Activated naive CD4-positive, alpha-beta T cell treated with anti-CD3 and anti-CD28 coated beads, Interleukin-2, amount 50 U/mL, for 72 hours (primary cell): ENCODE measurements around the gene CDC40. TPM values are rescaled to one million over a fixed set of nuclear protein-coding genes. Genes with fewer than 3 reads are reported as not detected.

Experiments used
- ATAC-seq, 2 donors: fragments of 150-1000 bp; cut with Tn5 transposase; 2 replicates each; pipeline ENCODE4 v1.10.0; 2021; ENCODE audit warnings: mild to moderate bottlenecking in 2 of 2, moderate library complexity in 2 of 2
- DNase-seq, 2 donors: peaks; one replicate each; pipeline ENCODE4 v3.0.0; 2021 to 2022; ENCODE audit warnings: low spot score in 2 of 2
- H3K27ac Mint-ChIP-seq, 2 donors: one replicate each; pipeline ENCODE4 v1.8.0; 2022; ENCODE audit warnings: mild to moderate bottlenecking in 2 of 2, mixed read lengths in 2 of 2
- H3K36me3 Mint-ChIP-seq, 2 donors: one replicate each; pipeline ENCODE4 v1.8.0; 2022; ENCODE audit warnings: mixed read lengths in 2 of 2
- H3K9me3 Mint-ChIP-seq, 2 donors: one replicate each; pipeline ENCODE4 v1.8.0; 2022; ENCODE audit warnings: mixed read lengths in 2 of 2
- total RNA-seq, 2 donors: library from RNA; stranded (reverse); gene quantifications; one replicate each; pipeline ENCODE4 v1.2.3, GENCODE V29; 2022

CDC40 gene
- total RNA-seq: 10 to 100 TPM; 26.0 to 40.1 TPM

DNA sequence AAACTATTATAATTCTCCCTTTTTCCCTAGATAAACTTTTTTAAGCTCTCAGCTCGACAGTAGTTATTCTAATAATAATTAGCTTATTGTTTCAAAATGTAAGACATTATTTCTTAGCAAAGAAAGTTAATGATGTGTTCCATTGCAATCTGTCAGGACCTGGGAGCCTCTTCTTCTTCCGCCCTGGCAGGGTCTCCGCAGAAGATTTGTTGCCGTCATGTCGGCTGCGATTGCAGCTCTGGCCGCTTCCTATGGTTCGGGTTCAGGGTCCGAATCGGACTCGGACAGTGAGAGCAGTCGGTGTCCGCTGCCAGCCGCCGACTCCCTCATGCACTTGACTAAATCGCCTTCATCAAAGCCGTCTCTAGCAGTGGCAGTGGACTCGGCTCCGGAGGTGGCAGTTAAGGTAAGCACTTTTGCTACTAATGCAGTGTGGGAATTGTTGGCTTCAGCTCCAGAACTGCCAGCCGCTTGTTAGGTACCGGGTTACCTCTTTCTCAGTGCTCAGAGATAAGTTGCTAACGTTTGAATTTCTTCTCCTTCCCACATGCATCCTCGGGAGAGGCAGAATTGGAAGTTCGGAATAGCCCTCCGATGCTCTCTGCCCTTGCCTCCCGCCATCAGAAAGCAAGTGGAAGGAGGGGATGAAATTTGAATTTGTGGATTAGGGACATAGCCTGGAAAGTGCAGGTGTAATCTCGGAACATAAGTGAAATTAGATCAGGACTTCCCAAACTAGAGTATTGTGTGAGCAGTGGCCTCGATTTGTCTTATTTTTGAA lies at the start of gene CDC40:
Gene CDC40 (plus strand): TSS at position 200 of the 781 bp plus-strand sequence. CDS start 18 bp downstream, at position 218.
- Mint-ChIP-seq H3K27ac (no peak within 1 kb of the TSS), H3K36me3 (no peaks in the 10 kb centered on the region), H3K9me3 (no peaks in the 10 kb centered on the region)
- DNase-seq: peak; percentile 46 to 71
- ATAC-seq: peak; percentile 45 to 61

DNA sequence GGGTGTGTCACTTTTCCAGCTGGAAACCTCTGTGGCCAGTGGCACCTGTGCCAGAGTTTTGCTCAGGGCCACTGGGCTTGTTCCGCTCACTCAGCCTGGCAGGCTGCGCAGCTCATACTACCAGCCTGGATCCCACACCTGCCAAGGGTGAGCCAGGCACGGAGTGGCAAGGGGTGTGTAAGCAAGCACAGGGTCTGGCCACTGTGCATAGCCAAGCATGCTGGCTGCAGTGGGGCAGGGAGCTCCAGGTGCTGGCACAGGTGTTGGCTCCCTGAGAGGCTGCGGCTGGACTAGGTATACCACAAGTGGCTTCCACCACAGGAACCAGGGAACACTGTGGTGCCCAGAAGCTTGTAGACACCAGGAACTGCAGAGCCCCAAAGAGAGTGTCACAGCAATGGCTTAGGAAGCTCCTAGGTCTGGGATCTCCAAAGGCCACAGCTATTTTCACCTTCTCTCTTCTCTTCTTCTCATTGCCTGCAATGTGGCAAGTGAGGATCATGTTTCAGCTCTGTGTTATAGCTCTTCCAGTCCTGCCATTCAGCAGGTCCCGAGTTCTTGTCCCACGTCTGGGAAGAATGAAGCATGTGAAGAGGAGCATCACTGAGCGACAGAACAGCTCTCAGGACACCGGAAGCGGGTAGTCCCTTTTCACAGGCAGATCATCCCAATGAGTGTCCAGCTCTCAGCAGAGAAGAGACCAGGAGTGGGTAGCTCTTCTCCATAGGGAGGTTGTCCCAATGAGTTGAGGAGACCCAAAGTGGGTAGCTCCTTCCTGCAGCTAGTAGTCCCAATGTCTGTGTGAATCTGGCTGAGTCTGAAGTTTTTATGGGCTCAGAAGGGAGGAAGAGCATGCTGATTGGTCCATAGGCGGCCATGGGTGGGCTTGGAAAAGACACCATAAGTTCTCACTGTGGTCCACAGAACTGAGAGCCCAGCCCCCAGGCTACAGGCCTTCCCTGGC lies 42.0 kb upstream of the CDC40 start:
- H3K27ac Mint-ChIP-seq: no peak overlapping the region
- H3K36me3 Mint-ChIP-seq: peaks cover 0 to 13% of the 10 kb centered on the region in 2 donors
- no peak for ATAC-seq
- DNase-seq: no peak
- H3K9me3 Mint-ChIP-seq: peaks cover 6 to 9% of the 10 kb centered on the region in 2 donors

DNA sequence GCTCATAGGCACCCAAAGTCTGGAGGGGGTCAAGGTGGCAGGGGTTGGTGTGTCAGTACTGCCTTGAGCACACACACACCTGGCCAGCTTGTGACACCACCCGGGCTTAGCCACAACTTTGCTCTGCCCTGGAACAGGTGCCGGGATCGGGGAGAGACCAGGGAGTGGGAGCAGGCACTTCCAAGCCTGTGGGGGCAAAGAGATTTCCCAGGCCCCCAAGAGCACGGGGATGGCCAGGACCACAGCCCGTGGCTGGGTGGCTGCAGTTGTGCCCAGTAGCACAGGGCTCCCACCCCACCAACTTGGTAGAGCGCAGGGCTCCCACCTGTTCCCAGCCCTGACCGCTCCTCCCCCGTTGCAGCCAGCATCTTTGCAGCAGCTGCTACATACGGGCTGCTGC lies 41.2 kb upstream of the CDC40 start:
- ATAC-seq: no peak
- Mint-ChIP-seq H3K27ac (no peak overlapping the region), H3K9me3 (peaks cover 0 to 9% of the 10 kb centered on the region in 2 donors)

DNA sequence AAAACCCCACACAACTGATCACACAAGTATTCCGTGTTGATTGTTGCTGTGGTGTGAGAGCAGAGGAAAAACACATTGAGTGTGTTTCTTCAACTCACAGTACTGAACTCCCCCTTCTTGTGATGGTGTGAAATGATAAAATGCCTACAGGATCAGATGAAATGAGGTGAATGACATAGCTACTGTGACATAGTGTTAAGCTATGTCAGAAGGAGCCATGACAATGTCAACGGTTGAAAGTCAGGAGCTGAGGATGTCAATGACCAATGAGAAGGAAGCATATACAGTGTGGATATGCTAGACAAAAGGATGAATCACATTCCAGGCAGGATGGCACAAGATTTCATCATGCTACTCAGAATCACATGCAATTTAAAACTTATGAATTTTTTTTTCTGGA lies 39.6 kb upstream of the CDC40 start:
- Mint-ChIP-seq H3K9me3 (peaks cover 0 to 9% of the 10 kb centered on the region in 2 donors), H3K27ac (no peak overlapping the region), H3K36me3 (peaks cover 0 to 13% of the 10 kb centered on the region in 2 donors)
- ATAC-seq (peak in 1 of 2 donors; percentile 64), DNase-seq (no peak)

More for the DNA sequence above, 41.2 kb upstream of the CDC40 start:
- DNase-seq: no peak
- H3K36me3 Mint-ChIP-seq: peaks cover 0 to 13% of the 10 kb centered on the region in 2 donors

DNA sequence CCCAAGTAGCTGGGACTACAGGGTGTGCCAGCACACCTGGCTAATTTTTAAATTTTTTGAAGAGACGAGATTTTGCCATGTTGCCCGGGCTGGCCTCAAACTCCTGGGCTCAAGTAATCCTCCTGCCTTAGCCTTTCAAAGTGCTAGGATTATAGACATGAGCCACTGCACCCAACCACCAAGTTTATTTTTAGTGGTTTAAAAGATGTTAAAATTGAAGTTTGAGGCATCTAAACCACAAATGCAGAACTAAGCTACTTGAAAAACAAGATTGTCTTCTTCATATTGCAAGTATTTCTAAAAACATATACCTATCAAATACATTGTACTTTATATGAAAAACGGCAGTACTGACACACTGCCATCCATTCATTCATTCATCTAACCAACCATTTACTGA lies 32.4 kb upstream of the CDC40 start:
- Mint-ChIP-seq H3K36me3 (no peaks in the 10 kb centered on the region), H3K27ac (no peak overlapping the region), H3K9me3 (no peaks in the 10 kb centered on the region)
- ATAC-seq (no peak), DNase-seq (no peak)

DNA sequence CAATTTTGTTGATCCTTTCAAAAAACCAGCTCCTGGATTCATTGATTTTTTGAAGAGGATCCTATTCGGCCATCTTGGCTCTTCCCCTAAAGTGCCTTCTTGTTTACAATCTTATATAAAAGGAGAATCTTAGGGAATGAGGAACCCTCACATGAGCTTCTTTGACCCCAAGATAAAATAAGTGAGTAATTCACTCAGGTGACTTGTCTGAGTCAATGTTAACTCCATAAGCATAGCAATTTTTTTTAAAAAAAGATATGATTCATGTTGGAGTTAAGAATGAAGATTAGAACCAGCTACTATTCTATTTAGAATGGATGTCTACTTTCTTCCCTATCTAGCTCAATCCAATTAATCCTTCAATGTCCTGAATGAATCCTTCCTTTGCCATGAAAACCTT lies 21.7 kb upstream of the CDC40 start:
- no peak overlapping the region for H3K27ac Mint-ChIP-seq
- no peaks in the 10 kb centered on the region for H3K36me3 Mint-ChIP-seq
- ATAC-seq (no peak), DNase-seq (no peak)
- H3K9me3 Mint-ChIP-seq: peaks cover 0 to 8% of the 10 kb centered on the region in 2 donors

DNA sequence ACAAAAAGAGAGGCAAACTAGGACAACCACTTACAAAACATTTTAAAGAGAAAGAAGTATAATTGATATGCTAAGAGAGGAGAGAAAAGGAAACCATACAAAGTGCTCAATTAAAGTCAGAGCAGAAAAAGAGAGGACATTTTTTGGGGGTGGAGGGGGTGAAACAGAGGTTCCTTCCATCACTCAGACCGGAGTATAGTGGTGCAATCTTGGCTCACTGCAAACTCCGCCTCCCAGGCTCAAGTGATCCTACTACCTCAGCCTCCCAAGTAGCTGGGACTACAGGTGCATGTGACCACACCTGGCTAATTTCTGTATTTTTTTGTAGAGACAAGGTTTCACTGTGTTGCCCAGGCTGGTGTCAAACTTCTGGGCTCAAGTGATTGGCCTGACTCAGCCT lies 10.1 kb upstream of the CDC40 start:
- Mint-ChIP-seq H3K27ac (no peak overlapping the region), H3K9me3 (no peaks in the 10 kb centered on the region), H3K36me3 (no peaks in the 10 kb centered on the region)
- DNase-seq (no peak), ATAC-seq (no peak)

DNA sequence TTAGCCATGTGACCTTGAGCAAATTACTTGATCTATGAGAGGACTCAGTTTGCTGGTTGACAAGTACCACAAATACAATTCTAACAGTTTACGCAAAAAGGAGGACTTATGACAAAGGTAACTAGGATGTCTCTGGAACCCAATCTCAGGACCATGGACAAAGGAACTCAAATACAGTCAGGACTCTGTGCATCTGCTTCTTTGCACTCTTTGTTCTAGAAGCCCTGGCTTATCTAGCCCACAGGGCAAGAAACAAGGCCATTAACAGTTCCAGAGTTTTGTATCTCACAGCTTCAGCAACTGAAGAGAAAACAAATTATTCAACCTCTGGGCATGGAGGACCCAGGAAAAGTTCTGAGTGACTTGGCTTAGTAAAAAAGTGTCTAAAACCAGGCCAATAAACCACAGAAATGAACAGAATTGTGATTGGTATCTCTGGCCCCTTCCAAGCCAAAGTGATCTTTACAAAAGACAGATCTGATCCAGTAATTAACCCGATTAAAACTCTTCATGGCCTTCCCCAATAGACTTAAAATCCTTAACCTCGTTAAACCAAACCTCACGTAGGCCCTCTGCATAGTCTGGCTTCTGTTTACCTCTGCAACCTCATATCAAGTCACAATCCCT lies 6.6 kb upstream of the CDC40 start:
- DNase-seq (no peak), ATAC-seq (no peak)
- Mint-ChIP-seq H3K9me3 (no peaks in the 10 kb centered on the region), H3K36me3 (no peaks in the 10 kb centered on the region), H3K27ac (no peak overlapping the region)

DNA sequence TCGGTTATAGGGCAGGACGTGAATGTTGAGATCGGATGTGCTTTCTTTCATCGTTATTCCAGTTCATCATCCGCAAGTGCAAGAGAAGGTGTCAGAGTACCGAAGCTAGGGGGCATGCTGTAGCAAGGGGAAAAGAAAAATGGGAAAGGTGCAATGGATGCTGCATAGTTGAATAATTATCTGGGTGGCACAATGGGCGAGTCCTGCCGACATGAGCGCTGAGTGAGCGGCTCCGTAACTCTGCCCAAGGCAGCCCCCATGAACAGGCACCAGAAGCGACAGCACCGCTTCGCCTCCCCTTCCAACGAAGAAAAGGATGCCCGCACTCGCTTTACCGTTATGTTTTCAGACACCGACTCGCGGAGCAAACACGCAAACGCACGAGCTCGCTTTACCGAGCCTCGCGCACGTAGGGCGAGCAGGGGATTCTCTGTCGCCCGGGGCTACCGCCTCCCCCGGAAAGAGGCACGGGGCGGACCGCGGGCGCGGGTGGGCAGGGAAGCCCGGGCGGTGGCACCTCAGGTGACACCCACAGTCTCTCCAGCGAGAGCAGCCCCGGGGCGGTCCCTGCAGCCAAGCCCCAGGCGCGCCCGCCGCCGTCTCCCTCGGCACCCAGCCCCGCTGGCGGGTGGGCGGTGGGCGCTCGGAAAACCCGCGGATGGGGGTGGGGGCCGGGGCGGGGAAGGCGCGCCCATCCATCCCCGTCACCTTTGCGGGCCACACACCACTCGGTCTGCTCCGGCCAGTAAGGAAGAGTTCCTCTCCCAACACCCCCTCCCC lies 1.4 kb upstream of the CDC40 start:
- Mint-ChIP-seq H3K27ac (peak overlapping the region in 1 of 2 donors; percentile 57), H3K9me3 (no peaks in the 10 kb centered on the region), H3K36me3 (no peaks in the 10 kb centered on the region)
- ATAC-seq (peak; percentile 39 to 41), DNase-seq (peak; percentile 44 to 61)

DNA sequence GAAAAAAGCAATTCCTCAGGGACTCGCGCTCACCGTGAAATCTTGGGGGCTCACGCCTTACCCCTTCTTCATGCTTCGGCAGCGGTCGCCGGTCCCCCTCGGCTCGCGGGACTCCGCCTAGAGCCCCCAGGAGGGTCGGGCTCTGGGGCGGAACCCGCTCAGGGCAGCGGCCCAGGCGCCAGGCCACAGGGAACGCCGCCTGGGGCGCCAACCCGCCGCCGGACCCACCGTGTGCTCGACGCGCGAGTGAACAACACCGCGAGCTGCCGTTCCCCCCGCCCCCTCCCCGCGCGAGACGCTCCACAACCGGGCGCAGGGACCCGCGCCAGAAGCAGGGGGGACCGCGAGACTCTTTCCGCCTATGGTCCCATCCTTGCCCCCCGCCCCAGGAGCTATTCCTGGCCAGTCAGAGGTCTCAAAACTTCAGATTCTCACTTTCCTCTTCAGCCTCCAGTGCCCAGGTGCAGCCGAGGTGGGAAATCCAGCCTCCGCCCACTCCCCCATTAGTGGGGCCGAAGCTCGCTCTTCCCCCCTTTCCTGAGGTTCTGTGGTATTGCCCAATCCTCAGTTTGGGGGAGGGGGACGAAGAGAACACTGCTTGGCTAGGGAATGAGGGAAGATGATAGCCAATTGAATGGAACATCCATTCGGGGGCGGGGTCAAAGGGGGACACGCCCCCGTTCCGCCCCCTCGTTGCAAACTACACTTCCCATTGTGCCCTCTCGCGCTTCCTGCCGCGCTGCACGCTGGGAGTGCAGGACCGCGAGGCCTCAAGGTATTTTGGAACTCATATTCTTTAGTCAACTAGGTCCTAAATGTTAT lies 610 bp upstream of the CDC40 start, which contains the start of gene WASF1:
Gene WASF1 (minus strand): TSS at position 265 of the 822 bp plus-strand sequence. CDS start 52,069 bp downstream, outside the sequence.
- peak; percentile 88 to 93 for ATAC-seq
- no peaks in the 10 kb centered on the region for H3K36me3 Mint-ChIP-seq
- H3K27ac Mint-ChIP-seq: peak within 1 kb of the TSS in 1 of 2 donors; percentile 57
- no peaks in the 10 kb centered on the region for H3K9me3 Mint-ChIP-seq
- peak; percentile 87 to 93 for DNase-seq

DNA sequence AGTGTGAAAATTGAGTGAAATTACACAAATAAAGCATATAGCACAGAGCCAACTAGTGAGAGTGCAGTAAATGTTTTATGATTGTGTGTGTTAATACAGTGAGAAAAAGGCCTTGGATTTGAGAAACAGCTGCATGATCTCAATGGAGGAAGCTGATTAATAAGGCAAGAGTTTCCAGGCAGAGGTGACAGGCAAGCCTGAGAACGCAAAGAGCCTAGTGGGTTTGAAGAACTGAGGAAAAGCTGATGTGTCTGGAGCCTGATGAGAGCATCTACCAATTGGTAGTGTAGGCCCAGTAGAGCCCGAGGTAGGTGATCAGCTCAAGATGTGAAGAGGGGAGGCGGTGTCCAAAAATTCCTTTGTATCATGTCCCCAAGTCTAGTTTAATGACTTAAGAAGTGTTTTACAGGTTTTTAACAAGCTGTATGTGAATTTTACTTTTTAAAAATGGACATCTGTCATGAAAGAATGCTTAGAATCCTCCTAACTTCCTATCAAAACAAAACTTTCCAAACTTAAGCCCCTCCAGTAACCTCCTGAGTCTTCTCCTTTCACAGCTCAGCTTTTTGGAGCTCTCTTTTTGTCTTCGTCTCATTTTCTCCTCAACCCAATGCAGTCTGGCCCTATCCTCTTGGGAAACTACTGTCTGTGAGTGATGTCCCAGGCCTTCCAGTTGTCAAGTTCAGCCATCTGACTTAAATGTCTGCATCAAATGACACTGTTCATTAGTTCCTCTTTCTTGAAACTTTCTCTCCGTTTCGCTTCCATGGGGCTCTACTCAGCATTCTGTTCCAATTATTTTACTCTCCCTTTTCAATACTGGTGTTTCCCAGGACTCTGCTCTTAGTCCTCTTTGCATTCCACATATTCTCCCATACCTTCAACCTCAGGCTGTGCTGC lies 1.2 kb downstream of the CDC40 start:
- ATAC-seq (no peak), DNase-seq (no peak)
- H3K9me3 Mint-ChIP-seq: no peaks in the 10 kb centered on the region
- no peak overlapping the region for H3K27ac Mint-ChIP-seq
- H3K36me3 Mint-ChIP-seq: no peaks in the 10 kb centered on the region

DNA sequence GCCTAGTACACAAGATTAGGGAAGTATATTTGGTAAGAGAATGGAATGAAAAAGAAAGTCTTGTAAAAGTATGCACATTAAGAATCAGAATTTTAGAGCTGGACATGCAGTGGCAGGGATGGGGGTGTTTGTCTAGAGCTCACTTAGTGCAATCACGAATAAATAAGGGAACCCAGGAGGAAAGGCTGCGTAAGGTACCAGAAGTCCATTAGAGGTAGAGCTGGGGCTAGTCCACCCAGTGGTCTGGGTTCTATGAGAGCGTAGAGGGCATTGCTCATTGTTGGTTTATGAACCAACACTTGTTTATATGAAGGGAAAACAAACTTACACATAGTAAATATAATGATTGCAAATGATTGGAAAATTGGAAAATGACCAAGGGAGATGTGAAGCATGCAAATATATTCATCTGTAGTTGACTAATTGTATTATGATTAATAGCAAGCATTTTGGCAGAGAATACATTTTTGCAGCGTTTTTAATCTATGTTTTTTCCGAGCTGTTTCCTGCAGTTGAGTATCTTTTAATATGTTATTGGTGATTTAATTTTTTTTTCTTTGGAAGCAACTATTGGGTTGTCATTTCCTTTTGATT lies 3.2 kb downstream of the CDC40 start:
- H3K27ac Mint-ChIP-seq: no peak overlapping the region
- DNase-seq: no peak

DNA sequence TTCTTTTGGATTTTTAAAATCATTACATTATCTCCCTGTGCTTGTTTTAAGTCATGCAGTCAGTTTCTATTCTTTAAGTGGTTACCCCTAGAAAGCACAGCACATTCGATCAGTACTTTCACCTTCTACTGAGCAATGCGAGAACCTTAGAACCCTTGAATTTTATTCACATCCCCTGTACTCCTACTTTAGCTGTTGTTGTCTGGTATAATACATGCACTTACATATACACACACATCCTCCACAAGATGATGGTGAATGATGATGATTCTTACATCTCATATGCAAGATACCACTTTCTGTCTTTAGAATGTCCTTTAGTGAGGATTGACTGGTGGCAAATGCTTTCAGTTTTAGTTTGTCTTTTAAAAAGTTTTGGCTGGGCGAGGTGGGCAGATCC lies 5.7 kb downstream of the CDC40 start:
- Mint-ChIP-seq H3K36me3 (no peaks in the 10 kb centered on the region), H3K27ac (peak overlapping the region; percentile 73 to 94), H3K9me3 (no peaks in the 10 kb centered on the region)
- DNase-seq (no peak), ATAC-seq (peak; percentile 49 to 81)

More for the DNA sequence above, 3.2 kb downstream of the CDC40 start:
- no peak for ATAC-seq
- H3K9me3 Mint-ChIP-seq: no peaks in the 10 kb centered on the region
- no peaks in the 10 kb centered on the region for H3K36me3 Mint-ChIP-seq

DNA sequence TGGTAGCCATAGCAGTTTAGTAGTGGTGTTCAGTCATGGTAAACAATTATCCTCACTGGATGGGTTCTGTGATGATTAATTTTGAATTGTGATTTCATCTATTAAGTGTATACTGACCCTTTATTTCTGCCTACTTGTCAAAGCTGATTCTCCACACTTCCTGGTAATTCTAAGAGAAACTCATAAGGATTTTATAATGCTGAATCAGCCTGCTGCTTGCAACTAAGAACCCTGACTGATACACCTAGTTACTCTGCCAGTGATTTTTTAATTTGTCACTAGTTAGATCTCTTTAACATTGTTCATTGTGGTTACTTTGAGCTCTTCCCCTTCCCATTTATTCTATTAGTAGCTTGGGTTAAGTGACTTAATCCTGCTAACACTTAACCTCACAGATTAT lies 8.6 kb downstream of the CDC40 start:
- H3K9me3 Mint-ChIP-seq: no peaks in the 10 kb centered on the region
- H3K36me3 Mint-ChIP-seq: peaks cover 0 to 3% of the 10 kb centered on the region in 2 donors
- DNase-seq (no peak), ATAC-seq (no peak)
- no peak overlapping the region for H3K27ac Mint-ChIP-seq
